AG04450 (cell line): Measurements from ENCODE around the gene TM9SF3. TPM values are rescaled to one million over a fixed set of nuclear protein-coding genes. Genes with fewer than 3 reads are reported as not detected.

Experiments
- CTCF ChIA-PET: fragments of 300-600, 350-600 bp; formaldehyde crosslinking; extraction: SDS; loops from one replicate; lab custom pipeline; 2022; ENCODE audit warnings: antibody characterized with exemption, inconsistent platforms; lab: Charles Lee
- POLR2A ChIA-PET: fragments of 350-600 bp; formaldehyde crosslinking; extraction: SDS; loops from one replicate; lab custom pipeline; 2021; ENCODE audit warnings: antibody characterized with exemption, inconsistent platforms; lab: Yijun Ruan, JAX
- DNase-seq: peaks from one replicate; pipeline ENCODE4 v3.0.0-alpha.2; 2011; ENCODE audit warnings: low read depth, low spot score
- H3K27ac ChIP-seq: one replicate; pipeline ENCODE4 v1.5.1; 2012; ENCODE audit warnings: low read depth, low read length, control low read depth
- H3K27me3 ChIP-seq: one replicate; pipeline ENCODE4 v1.6.0; 2012; ENCODE audit warnings: low read length; ENCODE audit not compliant: control insufficient read depth, insufficient read depth
- H3K4me3 ChIP-seq: 2 replicates; pipeline ENCODE4 v1.5.1; 2011; ENCODE audit warnings: mild to moderate bottlenecking, low read depth, low read length, control low read depth
- H3K9me3 ChIP-seq: 2 replicates; pipeline ENCODE4 v1.5.1; 2012; ENCODE audit warnings: low read length; ENCODE audit not compliant: control insufficient read depth, insufficient read depth
- polyA plus RNA-seq: library from polyadenylated mRNA; depleted of rRNA; stranded (reverse); fragments of >200 nt; gene quantifications from 2 replicates; pipeline ENCODE4 v1.2.3, GENCODE V29; 2011
- TF ChIP-seq, protein P1 (sequence below): IDR thresholded peaks from 2 replicates; pipeline ENCODE4 v1.5.1; 2011; ENCODE audit warnings: low read depth, low read length, control low read depth, inconsistent platforms

Gene TM9SF3
- polyA plus RNA-seq, 1 experiment = 90.7 TPM

DNA sequence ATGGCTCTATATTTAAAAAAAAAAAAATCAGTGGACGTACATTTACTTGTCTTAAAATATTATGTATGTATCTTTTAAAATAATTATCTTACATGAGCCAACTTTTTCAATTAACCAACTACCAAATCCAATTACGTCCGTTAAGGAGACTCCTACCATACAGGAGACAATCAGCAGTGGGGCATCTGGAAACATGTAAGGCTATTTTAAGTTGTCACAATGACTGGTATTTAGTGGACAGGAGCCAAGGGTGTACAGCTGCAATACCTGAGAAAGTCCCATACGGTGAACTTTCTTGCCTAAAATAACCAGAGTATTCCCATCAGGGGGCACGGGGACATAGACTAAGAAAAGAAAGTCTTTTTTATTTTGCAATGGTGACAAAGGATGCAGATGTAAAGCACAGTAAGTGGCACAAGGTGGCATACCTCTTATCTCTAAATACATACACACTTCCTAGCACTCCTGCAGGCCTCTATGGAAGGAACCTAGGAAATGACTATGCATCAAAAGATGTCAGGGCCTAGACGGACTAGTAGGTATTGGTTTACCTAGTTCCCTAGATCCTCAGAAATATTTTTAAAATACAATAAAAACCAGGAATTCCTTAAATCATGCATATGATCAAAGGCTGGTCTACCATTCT lies 57.1 kb downstream of the TM9SF3 start:
- POLR2A ChIA-PET = no interaction called here
- TF ChIP-seq, protein P1, sequence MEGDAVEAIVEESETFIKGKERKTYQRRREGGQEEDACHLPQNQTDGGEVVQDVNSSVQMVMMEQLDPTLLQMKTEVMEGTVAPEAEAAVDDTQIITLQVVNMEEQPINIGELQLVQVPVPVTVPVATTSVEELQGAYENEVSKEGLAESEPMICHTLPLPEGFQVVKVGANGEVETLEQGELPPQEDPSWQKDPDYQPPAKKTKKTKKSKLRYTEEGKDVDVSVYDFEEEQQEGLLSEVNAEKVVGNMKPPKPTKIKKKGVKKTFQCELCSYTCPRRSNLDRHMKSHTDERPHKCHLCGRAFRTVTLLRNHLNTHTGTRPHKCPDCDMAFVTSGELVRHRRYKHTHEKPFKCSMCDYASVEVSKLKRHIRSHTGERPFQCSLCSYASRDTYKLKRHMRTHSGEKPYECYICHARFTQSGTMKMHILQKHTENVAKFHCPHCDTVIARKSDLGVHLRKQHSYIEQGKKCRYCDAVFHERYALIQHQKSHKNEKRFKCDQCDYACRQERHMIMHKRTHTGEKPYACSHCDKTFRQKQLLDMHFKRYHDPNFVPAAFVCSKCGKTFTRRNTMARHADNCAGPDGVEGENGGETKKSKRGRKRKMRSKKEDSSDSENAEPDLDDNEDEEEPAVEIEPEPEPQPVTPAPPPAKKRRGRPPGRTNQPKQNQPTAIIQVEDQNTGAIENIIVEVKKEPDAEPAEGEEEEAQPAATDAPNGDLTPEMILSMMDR = no peak
- H3K27me3 ChIP-seq = no peaks in the 10 kb centered on the region
- H3K4me3 ChIP-seq = no peak overlapping the region
- no peak for DNase-seq
- CTCF ChIA-PET = interaction anchor here (1.2 kb wide), 1 partner anchor 16 kb away, joined by 4 read pairs; the partner anchor contains the start of gene TLL2
- H3K9me3 ChIP-seq = no peaks in the 10 kb centered on the region
- no peak overlapping the region for H3K27ac ChIP-seq

- TF ChIP-seq, protein P1 = no peak
- Histone ChIP-seq H3K4me3 (no peak overlapping the region), H3K27ac (no peak overlapping the region), H3K9me3 (no peaks in the 10 kb centered on the region), H3K27me3 (no peaks in the 10 kb centered on the region)
- DNase-seq = no peak
- CTCF ChIA-PET = interaction anchor here (2.8 kb wide), 1 partner anchor 11 kb away, joined by 20 read pairs; the partner anchor contains the start of gene TLL2
- POLR2A ChIA-PET = no interaction called here
Observed at GRCh38 chr10:96524741-96525140, 62.1 kb downstream of the TM9SF3 start.

- ChIA-PET CTCF (no interaction called here), POLR2A (no interaction called here)
- Histone ChIP-seq H3K4me3 (no peak overlapping the region), H3K27ac (no peak overlapping the region), H3K9me3 (peaks cover 2% of the 10 kb centered on the region; the same call in 1 of the 2 replicates), H3K27me3 (peaks cover 5% of the 10 kb centered on the region)
- TF ChIP-seq, protein P1 = no peak
- DNase-seq = no peak
Observed at GRCh38 chr10:96517284-96517683, 69.5 kb downstream of the TM9SF3 start.

- POLR2A ChIA-PET = no interaction called here
- H3K4me3 ChIP-seq = no peak overlapping the region
- CTCF ChIA-PET = interaction anchor here (1.2 to 1.9 kb wide), 2 partner anchors 12 to 142 kb away, joined by 4 to 6 read pairs; no protein-coding TSS in a partner anchor
- TF ChIP-seq, protein P1 = no peak
- peaks cover 15% of the 10 kb centered on the region for H3K27me3 ChIP-seq
- peaks cover 5% of the 10 kb centered on the region; the same call in 1 of the 2 replicates for H3K9me3 ChIP-seq
- no peak for DNase-seq
- H3K27ac ChIP-seq = no peak overlapping the region
Observed at GRCh38 chr10:96516337-96516736, 70.5 kb downstream of the TM9SF3 start.
